ENCODE measurements around the gene SPATA20. TPM values are rescaled to one million over a fixed set of nuclear protein-coding genes. Genes with fewer than 3 reads are reported as not detected.

Gene SPATA20
- total and polyA plus RNA-seq, 9 donors = 24.4 to 37.6 (median 32.5) TPM

GRCh38 chr17:50548831-50549230 lies 1.9 kb downstream of the SPATA20 start:
- 84% methylated on average over 13 of the region's 18 CpGs for WGBS (ENCODE audit: insufficient coverage)

DNA sequence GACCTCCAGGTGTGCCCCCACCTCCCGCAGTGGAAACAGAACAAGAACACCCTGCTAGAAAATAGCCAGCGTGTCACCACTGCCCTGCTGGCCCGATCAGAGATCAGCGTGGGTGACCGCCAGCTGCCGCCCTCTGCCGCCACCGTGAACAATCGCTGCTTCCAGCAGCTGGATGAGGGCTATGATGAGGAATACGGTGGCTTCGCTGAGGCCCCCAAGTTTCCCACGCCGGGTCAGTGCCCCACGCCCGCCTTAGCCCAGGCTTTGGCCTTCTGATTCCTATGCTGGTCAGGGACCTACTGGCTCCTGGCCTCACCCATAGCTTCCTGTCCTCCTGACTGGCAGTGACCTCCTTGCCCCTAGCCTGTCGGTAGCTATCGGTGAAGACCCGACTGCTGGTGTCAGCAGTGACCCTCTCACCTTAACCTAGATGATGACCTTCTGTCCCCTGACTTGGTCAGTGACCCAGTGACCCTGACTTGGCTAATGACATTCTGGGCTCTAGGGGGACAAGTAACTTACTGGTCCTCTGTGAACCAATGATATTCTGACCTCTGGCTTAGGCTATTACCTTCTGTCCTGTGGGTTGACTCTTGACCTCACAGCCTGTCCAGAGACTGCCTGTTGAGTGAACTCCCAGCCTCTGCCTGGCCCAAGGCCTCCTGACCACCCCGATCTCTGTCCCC lies 2.4 kb downstream of the SPATA20 start:
- peaks cover 37% of the 10 kb centered on the region for H3K4me1 ChIP-seq (ENCODE audit: control insufficient read depth, insufficient read depth, low read length)
- H3K9me3 ChIP-seq (replicated peaks; ENCODE audit: control insufficient read depth, low read depth, low read length) = no peaks in the 10 kb centered on the region
- peak; percentile 46 for DNase-seq
- WGBS (ENCODE audit: insufficient coverage) = 77% methylated on average over 19 of the region's 19 CpGs
- H3K27me3 ChIP-seq (ENCODE audit: control insufficient read depth, insufficient read depth, low read length) = peaks cover 2% of the 10 kb centered on the region
- peaks cover 16% of the 10 kb centered on the region for H3K36me3 ChIP-seq (ENCODE audit: control insufficient read depth, insufficient read depth, low read length)
- no peak overlapping the region for H3K27ac ChIP-seq (ENCODE audit: low read length)
- H3K4me3 ChIP-seq (ENCODE audit: low read length) = no peak overlapping the region

More at GRCh38 chr17:50548831-50549230, 1.9 kb downstream of the SPATA20 start:
- Histone ChIP-seq H3K27me3 (ENCODE audit: control insufficient read depth, insufficient read depth, low read length) (peaks cover 2% of the 10 kb centered on the region), H3K27ac (ENCODE audit: low read length) (no peak overlapping the region), H3K36me3 (ENCODE audit: control insufficient read depth, insufficient read depth, low read length) (peaks cover 15% of the 10 kb centered on the region), H3K4me1 (ENCODE audit: control insufficient read depth, insufficient read depth, low read length) (peaks cover 37% of the 10 kb centered on the region), H3K9me3 (replicated peaks; ENCODE audit: control insufficient read depth, low read depth, low read length) (no peaks in the 10 kb centered on the region), H3K4me3 (ENCODE audit: low read length) (no peak overlapping the region)
- no peak for DNase-seq

GRCh38 chr17:50549969-50550368 lies 3.0 kb downstream of the SPATA20 start:
- 78% methylated on average over 9 of the region's 11 CpGs for WGBS (ENCODE audit: insufficient coverage)
- no peak for DNase-seq
- Histone ChIP-seq H3K4me3 (ENCODE audit: low read length) (no peak overlapping the region), H3K27ac (ENCODE audit: low read length) (no peak overlapping the region), H3K9me3 (replicated peaks; ENCODE audit: control insufficient read depth, low read depth, low read length) (no peaks in the 10 kb centered on the region), H3K4me1 (ENCODE audit: control insufficient read depth, insufficient read depth, low read length) (peaks cover 37% of the 10 kb centered on the region), H3K36me3 (ENCODE audit: control insufficient read depth, insufficient read depth, low read length) (peaks cover 21% of the 10 kb centered on the region), H3K27me3 (ENCODE audit: control insufficient read depth, insufficient read depth, low read length) (peaks cover 2% of the 10 kb centered on the region)

DNA sequence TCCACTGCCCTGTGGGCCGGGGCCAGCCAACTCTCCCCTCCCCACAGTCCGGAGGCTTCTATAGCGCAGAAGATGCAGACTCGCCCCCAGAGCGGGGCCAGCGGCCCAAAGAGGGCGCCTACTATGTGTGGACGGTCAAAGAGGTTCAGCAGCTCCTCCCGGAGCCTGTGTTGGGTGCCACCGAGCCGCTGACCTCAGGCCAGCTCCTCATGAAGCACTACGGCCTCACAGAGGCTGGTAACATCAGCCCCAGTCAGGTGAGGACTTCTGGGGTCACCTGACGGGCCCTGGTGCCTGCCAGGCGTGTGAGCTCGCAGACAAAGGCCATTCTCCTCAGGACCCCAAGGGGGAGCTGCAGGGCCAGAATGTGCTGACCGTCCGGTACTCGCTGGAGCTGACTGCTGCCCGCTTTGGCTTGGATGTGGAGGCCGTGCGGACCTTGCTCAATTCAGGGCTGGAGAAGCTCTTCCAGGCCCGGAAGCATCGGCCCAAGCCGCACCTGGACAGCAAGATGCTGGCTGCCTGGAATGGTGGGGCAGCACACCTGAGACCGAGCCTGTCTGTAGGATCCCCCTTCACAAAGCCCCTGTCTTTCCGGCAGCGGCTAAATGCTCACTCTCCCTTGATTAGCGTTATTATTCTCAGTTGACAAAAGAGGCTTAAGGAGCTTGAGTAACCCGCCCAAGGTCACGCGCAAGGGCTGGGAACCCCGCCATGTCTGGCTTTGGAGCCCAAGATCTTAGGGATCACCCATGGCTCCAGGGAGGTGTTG lies 3.9 kb downstream of the SPATA20 start:
- H3K36me3 ChIP-seq (ENCODE audit: control insufficient read depth, insufficient read depth, low read length) = peaks cover 29% of the 10 kb centered on the region
- H3K4me1 ChIP-seq (ENCODE audit: control insufficient read depth, insufficient read depth, low read length) = peaks cover 43% of the 10 kb centered on the region
- DNase-seq = peak; percentile 94
- H3K27me3 ChIP-seq (ENCODE audit: control insufficient read depth, insufficient read depth, low read length) = peaks cover under 1% of the 10 kb centered on the region
- H3K27ac ChIP-seq (ENCODE audit: low read length) = no peak overlapping the region
- no peaks in the 10 kb centered on the region for H3K9me3 ChIP-seq (replicated peaks; ENCODE audit: control insufficient read depth, low read depth, low read length)
- WGBS (ENCODE audit: insufficient coverage) = 40% methylated on average over 26 of the region's 32 CpGs
- no peak overlapping the region for H3K4me3 ChIP-seq (ENCODE audit: low read length)

- Histone ChIP-seq H3K36me3 (ENCODE audit: control insufficient read depth, insufficient read depth, low read length) (peaks cover 30% of the 10 kb centered on the region), H3K27ac (ENCODE audit: low read length) (no peak overlapping the region), H3K9me3 (replicated peaks; ENCODE audit: control insufficient read depth, low read depth, low read length) (no peaks in the 10 kb centered on the region), H3K4me1 (ENCODE audit: control insufficient read depth, insufficient read depth, low read length) (peaks cover 48% of the 10 kb centered on the region), H3K4me3 (ENCODE audit: low read length) (no peak overlapping the region), H3K27me3 (ENCODE audit: control insufficient read depth, insufficient read depth, low read length) (peaks cover 4% of the 10 kb centered on the region)
- DNase-seq = no peak
- WGBS (ENCODE audit: insufficient coverage) = no CpG with 5 or more reads among the region's 8 CpGs
These were observed 4.5 kb downstream of the SPATA20 start for GRCh38 chr17:50551433-50551815.

DNA sequence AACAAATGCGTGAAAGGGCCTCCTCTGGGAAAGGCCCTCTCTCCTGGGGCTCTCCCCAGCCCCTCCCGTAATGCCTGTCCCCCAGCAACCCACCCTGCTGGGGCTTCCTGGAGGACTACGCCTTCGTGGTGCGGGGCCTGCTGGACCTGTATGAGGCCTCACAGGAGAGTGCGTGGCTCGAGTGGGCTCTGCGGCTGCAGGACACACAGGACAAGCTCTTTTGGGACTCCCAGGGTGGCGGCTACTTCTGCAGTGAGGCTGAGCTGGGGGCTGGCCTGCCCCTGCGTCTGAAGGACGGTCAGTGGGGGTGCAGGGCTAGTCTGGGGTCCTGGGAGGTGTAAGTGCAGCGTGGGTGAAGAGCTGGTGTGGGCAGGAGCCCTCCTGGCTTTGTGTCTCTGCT lies 4.9 kb downstream of the SPATA20 start:
- H3K27ac ChIP-seq (ENCODE audit: low read length) = no peak overlapping the region
- peaks cover 6% of the 10 kb centered on the region for H3K27me3 ChIP-seq (ENCODE audit: control insufficient read depth, insufficient read depth, low read length)
- WGBS (ENCODE audit: insufficient coverage) = 94% methylated on average over 8 of the region's 12 CpGs
- H3K36me3 ChIP-seq (ENCODE audit: control insufficient read depth, insufficient read depth, low read length) = peaks cover 30% of the 10 kb centered on the region
- H3K4me1 ChIP-seq (ENCODE audit: control insufficient read depth, insufficient read depth, low read length) = peaks cover 49% of the 10 kb centered on the region
- no peak for DNase-seq
- no peaks in the 10 kb centered on the region for H3K9me3 ChIP-seq (replicated peaks; ENCODE audit: control insufficient read depth, low read depth, low read length)
- H3K4me3 ChIP-seq (ENCODE audit: low read length) = no peak overlapping the region

GRCh38 chr17:50554201-50554600 lies 7.2 kb downstream of the SPATA20 start:
- Histone ChIP-seq H3K27ac (ENCODE audit: low read length) (no peak overlapping the region), H3K36me3 (ENCODE audit: control insufficient read depth, insufficient read depth, low read length) (peaks cover 28% of the 10 kb centered on the region), H3K27me3 (ENCODE audit: control insufficient read depth, insufficient read depth, low read length) (peaks cover 28% of the 10 kb centered on the region), H3K4me1 (ENCODE audit: control insufficient read depth, insufficient read depth, low read length) (peaks cover 47% of the 10 kb centered on the region), H3K4me3 (ENCODE audit: low read length) (no peak overlapping the region), H3K9me3 (replicated peaks; ENCODE audit: control insufficient read depth, low read depth, low read length) (no peaks in the 10 kb centered on the region)
- no peak for DNase-seq
- 86% methylated on average over 10 of the region's 17 CpGs for WGBS (ENCODE audit: insufficient coverage)

- peak overlapping the region; percentile 5 for H3K27ac ChIP-seq (ENCODE audit: low read length)
- no peak overlapping the region for H3K4me3 ChIP-seq (ENCODE audit: low read length)
- H3K36me3 ChIP-seq (ENCODE audit: control insufficient read depth, insufficient read depth, low read length) = peaks cover 16% of the 10 kb centered on the region
- H3K9me3 ChIP-seq (replicated peaks; ENCODE audit: control insufficient read depth, low read depth, low read length) = no peaks in the 10 kb centered on the region
- DNase-seq = peak; percentile 87
- 20% methylated on average over 3 of the region's 5 CpGs for WGBS (ENCODE audit: insufficient coverage)
- H3K27me3 ChIP-seq (ENCODE audit: control insufficient read depth, insufficient read depth, low read length) = peaks cover 49% of the 10 kb centered on the region
- peaks cover 51% of the 10 kb centered on the region for H3K4me1 ChIP-seq (ENCODE audit: control insufficient read depth, insufficient read depth, low read length)
These were observed 9.8 kb downstream of the SPATA20 start for GRCh38 chr17:50556803-50557202.

GRCh38 chr17:50557630-50558029 lies 10.7 kb downstream of the SPATA20 start:
- H3K36me3 ChIP-seq (ENCODE audit: control insufficient read depth, insufficient read depth, low read length) = peaks cover 15% of the 10 kb centered on the region
- peaks cover 57% of the 10 kb centered on the region for H3K27me3 ChIP-seq (ENCODE audit: control insufficient read depth, insufficient read depth, low read length)
- DNase-seq = no peak
- H3K4me3 ChIP-seq (ENCODE audit: low read length) = no peak overlapping the region
- 100% methylated on average over 1 of the region's 4 CpGs for WGBS (ENCODE audit: insufficient coverage)
- no peaks in the 10 kb centered on the region for H3K9me3 ChIP-seq (replicated peaks; ENCODE audit: control insufficient read depth, low read depth, low read length)
- H3K27ac ChIP-seq (ENCODE audit: low read length) = no peak overlapping the region
- H3K4me1 ChIP-seq (ENCODE audit: control insufficient read depth, insufficient read depth, low read length) = peaks cover 58% of the 10 kb centered on the region

- no peaks in the 10 kb centered on the region for H3K9me3 ChIP-seq (replicated peaks; ENCODE audit: control insufficient read depth, low read depth, low read length)
- no peak for DNase-seq
- peaks cover 62% of the 10 kb centered on the region for H3K27me3 ChIP-seq (ENCODE audit: control insufficient read depth, insufficient read depth, low read length)
- peaks cover 15% of the 10 kb centered on the region for H3K36me3 ChIP-seq (ENCODE audit: control insufficient read depth, insufficient read depth, low read length)
- peaks cover 62% of the 10 kb centered on the region for H3K4me1 ChIP-seq (ENCODE audit: control insufficient read depth, insufficient read depth, low read length)
- no peak overlapping the region for H3K27ac ChIP-seq (ENCODE audit: low read length)
- H3K4me3 ChIP-seq (ENCODE audit: low read length) = no peak overlapping the region
- WGBS (ENCODE audit: insufficient coverage) = 26% methylated on average over 3 of the region's 4 CpGs
These were observed 11.1 kb downstream of the SPATA20 start for GRCh38 chr17:50558091-50558490.
